NB4 (cell line): ENCODE measurements around the gene CTTN.

Experiments used
- CTCF ChIP-seq: IDR thresholded peaks from one replicate; pipeline ENCODE4 v1.5.1; 2012; ENCODE audit warnings: low read depth, low read length
- MAX ChIP-seq: IDR thresholded peaks from 2 replicates; pipeline ENCODE4 v1.6.1; 2011; ENCODE audit warnings: low read depth, low read length
- MYC ChIP-seq: IDR thresholded peaks from 2 replicates; pipeline ENCODE4 v1.6.1; 2011; ENCODE audit warnings: low read depth, low read length
- POLR2A ChIP-seq: IDR thresholded peaks from 2 replicates; pipeline ENCODE4 v1.6.1; 2011; ENCODE audit warnings: mild to moderate bottlenecking; ENCODE audit not compliant: insufficient read length; ENCODE audit errors: extremely low read depth

DNA sequence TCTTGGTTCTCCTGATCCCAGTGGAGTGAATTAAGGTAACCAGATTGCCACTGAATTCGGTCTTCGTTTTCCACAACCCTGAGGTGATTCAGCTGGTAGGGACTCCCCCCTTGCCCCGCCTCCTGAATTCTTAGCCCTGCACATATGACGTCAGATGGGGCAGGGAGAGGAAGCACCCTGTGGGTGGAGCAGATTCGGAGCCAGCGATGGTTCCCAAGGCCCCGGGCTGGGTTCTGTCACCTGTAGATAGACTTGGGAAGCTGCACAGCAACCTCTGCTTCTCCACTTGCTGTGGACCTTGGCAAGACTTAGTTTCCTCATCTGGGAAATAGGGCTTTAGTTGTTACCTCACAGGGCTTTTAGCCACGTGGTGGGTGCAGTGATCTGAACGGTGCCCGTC lies 67.8 kb downstream of the CTTN start:
- TF ChIP-seq CTCF (no peak), POLR2A (no peak), MYC (no peak), MAX (no peak)
